ENCODE measurements around the gene SYTL4. TPM values are rescaled to one million over a fixed set of nuclear protein-coding genes. Genes with fewer than 3 reads are reported as not detected.

Gene SYTL4
- total RNA-seq, 1 experiment from 2014 or later: 0.13 TPM

DNA sequence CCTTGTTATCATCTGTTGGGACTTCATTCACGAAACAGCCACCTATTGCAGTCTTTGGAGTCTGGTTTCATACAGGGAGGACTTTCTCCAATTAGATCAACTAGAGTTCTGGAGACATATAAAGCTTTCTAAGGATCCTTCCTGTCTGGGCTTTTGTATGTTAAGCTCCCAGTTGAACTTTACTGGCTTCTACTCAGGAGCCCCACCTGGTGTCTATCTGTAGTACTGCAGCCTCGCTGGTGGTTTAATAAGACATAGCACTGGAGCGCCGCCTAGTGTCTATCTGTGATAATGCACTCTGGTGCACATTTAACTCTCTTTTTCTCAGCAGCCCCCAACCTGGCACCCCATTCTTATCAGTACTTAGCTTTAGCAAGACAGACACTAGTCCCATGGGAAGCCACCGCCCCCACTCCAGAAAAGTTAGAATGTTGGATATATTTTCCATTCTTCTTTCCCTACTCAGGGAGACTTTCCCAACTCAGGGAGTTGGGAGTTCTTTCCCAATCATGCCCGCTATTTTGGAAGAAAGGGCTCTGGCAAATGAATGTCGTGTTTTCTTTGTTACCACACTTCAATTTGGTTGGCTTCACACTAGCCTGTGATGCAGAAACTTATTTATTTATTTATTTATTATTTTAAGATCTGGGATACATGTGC, 36.9 kb upstream of the SYTL4 start:
- Histone ChIP-seq H3K23ac (ENCODE audit: insufficient read length, low read depth, low read length) (no peak overlapping the region), H3K18ac (ENCODE audit: insufficient read length, low read depth, low read length) (no peak overlapping the region), H2AFZ (ENCODE audit: low read length) (no peak overlapping the region), H3K9me3 (ENCODE audit: control insufficient read depth, low read depth, low read length) (peaks cover under 1% of the 10 kb centered on the region), H4K5ac (ENCODE audit: insufficient read length, low read depth, low read length) (no peak overlapping the region), H3K56ac (ENCODE audit: insufficient read length, low read depth, low read length) (no peak overlapping the region), H2BK15ac (ENCODE audit: low read depth, low read length) (no peak overlapping the region), H3K9ac (ENCODE audit: extremely low read depth, insufficient read length, low read length) (no peak overlapping the region), H3K4me2 (ENCODE audit: insufficient read depth, insufficient read length, low read length) (no peak overlapping the region), H3K79me2 (ENCODE audit: insufficient read depth, low read length) (no peaks in the 10 kb centered on the region), H3K79me1 (ENCODE audit: insufficient read depth, low read depth, low read length, poor library complexity, severe bottlenecking) (no peaks in the 10 kb centered on the region), H3K4me1 (ENCODE audit: insufficient read depth, low read length) (no peaks in the 10 kb centered on the region), H3K4ac (ENCODE audit: low read depth, low read length) (no peak overlapping the region), H2BK5ac (ENCODE audit: insufficient read length, low read length) (no peak overlapping the region), H2BK12ac (ENCODE audit: insufficient read length, low read depth, low read length) (no peak overlapping the region), H2BK120ac (ENCODE audit: low read depth, low read length, poor library complexity, severe bottlenecking) (no peak overlapping the region), H3K14ac (ENCODE audit: insufficient read depth, low read length) (no peak overlapping the region), H4K91ac (ENCODE audit: insufficient read length, low read depth, low read length) (no peak overlapping the region), H3K23me2 (ENCODE audit: insufficient read length, low read depth, low read length, poor library complexity, severe bottlenecking) (no peaks in the 10 kb centered on the region), H3K27ac (ENCODE audit: insufficient read length, low read depth, low read length) (no peak overlapping the region), H3T11ph (ENCODE audit: low read length) (no peak overlapping the region), H4K20me1 (ENCODE audit: control insufficient read depth, insufficient read depth, insufficient read length) (no peaks in the 10 kb centered on the region), H2AK5ac (ENCODE audit: insufficient read length, low read length) (no peak overlapping the region), H2BK20ac (ENCODE audit: low read depth, low read length, poor library complexity, severe bottlenecking) (no peak overlapping the region), H4K8ac (replicated peaks; ENCODE audit: insufficient read length, low read depth, low read length) (no peak overlapping the region), H3K27me3 (ENCODE audit: insufficient read depth, low read length) (no peaks in the 10 kb centered on the region)
- DNase-seq: peak; percentile 75
- Mint-ChIP-seq H3K9me3 (peaks cover 54 to 59% of the 10 kb centered on the region in 2 experiments), H3K27me3 (ENCODE audit: low read depth) (peaks cover 25% of the 10 kb centered on the region), H3K27ac (no peak overlapping the region), H3K4me3 (no peak overlapping the region), H3K36me3 (ENCODE audit: insufficient read depth in 1 of 3, low read depth in 3 of 3) (peaks cover 0 to 4% (median 0%) of the 10 kb centered on the region in 3 experiments; a peak in 3 of 7 replicates), H3K4me1 (no peaks in the 10 kb centered on the region)
- WGBS (ENCODE audit: extremely low coverage, insufficient read length, low lambda C conversion rate): no CpG with 5 or more reads among the region's 7 CpGs
- TF ChIP-seq, protein P1, sequence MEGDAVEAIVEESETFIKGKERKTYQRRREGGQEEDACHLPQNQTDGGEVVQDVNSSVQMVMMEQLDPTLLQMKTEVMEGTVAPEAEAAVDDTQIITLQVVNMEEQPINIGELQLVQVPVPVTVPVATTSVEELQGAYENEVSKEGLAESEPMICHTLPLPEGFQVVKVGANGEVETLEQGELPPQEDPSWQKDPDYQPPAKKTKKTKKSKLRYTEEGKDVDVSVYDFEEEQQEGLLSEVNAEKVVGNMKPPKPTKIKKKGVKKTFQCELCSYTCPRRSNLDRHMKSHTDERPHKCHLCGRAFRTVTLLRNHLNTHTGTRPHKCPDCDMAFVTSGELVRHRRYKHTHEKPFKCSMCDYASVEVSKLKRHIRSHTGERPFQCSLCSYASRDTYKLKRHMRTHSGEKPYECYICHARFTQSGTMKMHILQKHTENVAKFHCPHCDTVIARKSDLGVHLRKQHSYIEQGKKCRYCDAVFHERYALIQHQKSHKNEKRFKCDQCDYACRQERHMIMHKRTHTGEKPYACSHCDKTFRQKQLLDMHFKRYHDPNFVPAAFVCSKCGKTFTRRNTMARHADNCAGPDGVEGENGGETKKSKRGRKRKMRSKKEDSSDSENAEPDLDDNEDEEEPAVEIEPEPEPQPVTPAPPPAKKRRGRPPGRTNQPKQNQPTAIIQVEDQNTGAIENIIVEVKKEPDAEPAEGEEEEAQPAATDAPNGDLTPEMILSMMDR (conservative IDR thresholded peaks at IDR 0.05): peak; percentile 100

Measured in H9 (cell line).